CD4-positive, alpha-beta T cell treated with Interleukin-6 at 100 ng/mL for 8 hours (primary cell): ENCODE data around the gene GSK3B.

Experiments
- DNase-seq: peaks from one replicate; pipeline ENCODE4 v3.0.0-alpha.2; 2020; ENCODE audit warnings: mixed read lengths, low spot score

Gene GSK3B

DNA sequence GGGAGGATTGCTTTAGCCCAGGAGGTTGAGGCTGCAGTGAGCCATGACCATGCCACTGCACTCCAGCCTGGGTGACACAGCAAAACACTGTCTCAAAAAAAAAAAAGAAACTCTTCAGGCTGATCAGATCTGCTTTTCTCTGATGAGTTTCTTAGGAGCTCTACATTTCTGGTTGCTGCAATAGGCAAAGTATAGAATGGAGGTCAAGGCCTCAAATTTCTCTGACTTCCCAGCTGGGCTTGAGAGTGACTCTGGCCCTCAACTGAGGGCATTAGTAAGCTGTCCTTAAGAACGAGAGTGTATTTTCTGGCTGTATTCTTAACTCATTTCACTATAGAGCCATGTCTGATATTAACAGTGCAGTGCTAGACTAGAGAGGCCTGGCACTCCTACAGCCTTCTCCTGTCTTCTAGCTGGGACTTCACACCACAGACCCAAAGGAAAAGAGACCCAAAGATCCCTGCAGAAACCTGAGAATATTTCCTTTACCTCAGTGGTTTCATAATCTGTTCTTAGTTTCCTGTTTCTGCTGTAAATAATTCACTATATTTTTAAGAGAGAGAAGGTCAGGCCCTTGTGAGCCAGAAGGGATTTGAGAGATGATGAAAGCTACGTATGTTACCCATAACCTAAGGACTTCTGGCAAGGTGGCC, 314.4 kb downstream of the GSK3B start:
- DNase-seq, result no peak

GRCh38 chr3:119778811-119779210, 315.4 kb downstream of the GSK3B start:
- DNase-seq, result no peak

DNA sequence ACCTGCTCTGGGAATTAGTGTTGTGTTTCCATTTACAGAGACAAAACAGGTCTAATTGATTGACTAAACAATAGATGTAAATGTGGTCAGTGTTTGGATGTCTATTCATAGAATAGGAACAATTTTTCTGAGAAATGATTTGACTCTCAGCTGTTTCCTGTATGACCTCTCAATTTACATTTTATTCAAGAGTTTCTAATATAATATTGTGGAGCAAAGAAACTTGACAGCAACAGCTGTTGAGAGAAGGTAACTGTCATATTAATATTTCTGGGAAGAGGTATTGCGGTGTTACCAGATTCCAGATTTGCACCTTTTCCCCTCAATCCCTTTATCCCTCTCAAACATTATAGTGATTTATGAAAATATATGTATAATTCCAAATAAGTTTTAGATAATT, 316.1 kb downstream of the GSK3B start:
- DNase-seq, result no peak

DNA sequence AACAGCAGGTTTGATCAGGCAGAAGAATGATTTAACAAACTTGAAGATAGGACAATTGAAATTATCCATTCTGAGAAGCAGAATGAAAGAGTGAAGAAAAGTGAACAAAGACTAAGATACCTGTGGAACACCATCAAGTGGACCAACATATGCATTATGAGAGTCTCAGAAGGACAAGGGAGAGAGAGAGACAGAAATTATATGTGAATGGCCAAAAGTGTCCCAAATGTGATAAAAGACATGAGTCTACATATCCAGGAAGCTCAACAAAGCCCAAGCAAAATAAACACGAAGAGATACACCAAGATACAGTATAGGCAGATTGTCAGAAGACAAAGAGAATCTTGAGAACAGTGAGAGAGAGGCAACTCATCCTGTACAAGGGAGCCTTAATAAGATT, 317.9 kb downstream of the GSK3B start:
- no peak for DNase-seq

- DNase-seq, result no peak
Measured at GRCh38 chr3:119774444-119774843, 319.8 kb downstream of the GSK3B start.
